RWPE1 (cell line): ENCODE results near the gene UAP1L1.

Source experiments
- CTCF ChIA-PET: fragments of 350-600 bp; sonication (Branson Sonifier 250); formaldehyde crosslinking; extraction: SDS; loops from one replicate; lab custom pipeline; 2021; lab: Yijun Ruan, JAX
- POLR2A ChIA-PET: fragments of 400-600 bp; formaldehyde crosslinking; extraction: SDS; loops from one replicate; lab custom pipeline; 2020; ENCODE audit warnings: antibody characterized with exemption; ENCODE audit not compliant: low non-redundant PET; lab: Yijun Ruan, JAX
- DNase-seq: peaks from one replicate; pipeline ENCODE4 v3.0.0; 2012; ENCODE audit warnings: low spot score
- H3K27ac ChIP-seq: fragments of 450-650 bp; 2 replicates; pipeline ENCODE4 v1.5.1; 2017
- TF ChIP-seq, protein P1 (sequence below): fragments of 450-650 bp; conservative IDR thresholded peaks from 2 replicates; pipeline ENCODE4 v1.5.1; 2017; ENCODE audit warnings: low read depth, mild to moderate bottlenecking

UAP1L1 gene

DNA sequence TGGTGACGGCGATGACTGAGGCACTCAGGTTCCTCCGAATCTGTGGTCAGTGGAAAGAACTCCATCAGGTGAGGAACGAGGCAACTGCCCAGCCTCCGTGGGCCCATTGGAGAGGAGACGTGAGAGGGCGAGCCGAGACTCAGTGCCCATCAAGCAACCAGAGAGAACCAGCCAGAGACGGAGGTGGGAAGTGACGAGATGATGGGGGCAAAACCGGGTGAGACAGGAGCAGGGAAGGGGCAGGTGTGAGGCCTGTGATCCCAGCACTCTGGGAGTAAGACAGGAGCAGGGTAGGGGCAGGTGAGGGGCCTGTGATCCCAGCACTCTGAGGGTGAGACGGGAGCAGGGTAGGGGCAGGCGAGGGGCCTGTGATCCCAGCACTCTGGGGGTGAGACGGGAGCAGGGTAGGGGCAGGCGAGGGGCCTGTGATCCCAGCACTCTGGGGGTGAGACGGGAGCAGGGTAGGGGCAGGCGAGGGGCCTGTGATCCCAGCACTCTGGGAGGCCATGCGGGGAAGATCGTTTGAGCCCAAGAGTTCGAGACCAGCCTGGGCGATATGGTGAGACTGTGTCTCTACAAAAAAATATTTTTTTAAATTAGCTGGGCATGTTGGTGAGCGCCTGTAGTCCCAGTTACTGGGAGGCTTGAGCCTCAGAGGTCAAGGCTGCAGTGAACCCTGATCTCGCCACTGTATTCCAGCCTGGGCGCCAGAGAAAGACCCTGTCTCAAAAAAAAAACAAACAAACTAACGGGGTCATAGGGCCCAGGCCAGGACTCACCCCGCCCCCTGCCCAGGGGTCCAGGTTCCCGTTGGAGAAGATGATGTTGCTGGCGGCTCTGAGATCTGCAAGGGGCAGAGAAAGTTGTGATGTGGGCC is 33.8 kb downstream of the UAP1L1 start:
- ChIA-PET POLR2A (no interaction called here), CTCF (no interaction called here)
- DNase-seq, result no peak
- peak overlapping the region; percentile 26 for H3K27ac ChIP-seq
- TF ChIP-seq, protein P1, sequence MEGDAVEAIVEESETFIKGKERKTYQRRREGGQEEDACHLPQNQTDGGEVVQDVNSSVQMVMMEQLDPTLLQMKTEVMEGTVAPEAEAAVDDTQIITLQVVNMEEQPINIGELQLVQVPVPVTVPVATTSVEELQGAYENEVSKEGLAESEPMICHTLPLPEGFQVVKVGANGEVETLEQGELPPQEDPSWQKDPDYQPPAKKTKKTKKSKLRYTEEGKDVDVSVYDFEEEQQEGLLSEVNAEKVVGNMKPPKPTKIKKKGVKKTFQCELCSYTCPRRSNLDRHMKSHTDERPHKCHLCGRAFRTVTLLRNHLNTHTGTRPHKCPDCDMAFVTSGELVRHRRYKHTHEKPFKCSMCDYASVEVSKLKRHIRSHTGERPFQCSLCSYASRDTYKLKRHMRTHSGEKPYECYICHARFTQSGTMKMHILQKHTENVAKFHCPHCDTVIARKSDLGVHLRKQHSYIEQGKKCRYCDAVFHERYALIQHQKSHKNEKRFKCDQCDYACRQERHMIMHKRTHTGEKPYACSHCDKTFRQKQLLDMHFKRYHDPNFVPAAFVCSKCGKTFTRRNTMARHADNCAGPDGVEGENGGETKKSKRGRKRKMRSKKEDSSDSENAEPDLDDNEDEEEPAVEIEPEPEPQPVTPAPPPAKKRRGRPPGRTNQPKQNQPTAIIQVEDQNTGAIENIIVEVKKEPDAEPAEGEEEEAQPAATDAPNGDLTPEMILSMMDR, result no peak

- DNase-seq, result no peak
- ChIA-PET POLR2A (no interaction called here), CTCF (interaction anchor here (0.6 to 1.1 kb wide), 3 partner anchors 48 to 125 kb away, joined by 3 to 5 read pairs (median 4); no protein-coding TSS in a partner anchor)
- TF ChIP-seq, protein P1, result no peak
- peak overlapping the region; percentile 26 for H3K27ac ChIP-seq
Observed at GRCh38 chr9:137111788-137112563, 34.7 kb downstream of the UAP1L1 start.

- TF ChIP-seq, protein P1, result no peak
- DNase-seq, result no peak
- ChIA-PET POLR2A (no interaction called here), CTCF (interaction anchor here (0.5 to 1.1 kb wide), 5 partner anchors 18 to 141 kb away, joined by 3 to 5 read pairs (median 4); no protein-coding TSS in a partner anchor)
- H3K27ac ChIP-seq, result peak overlapping the region; percentile 26
Observed at GRCh38 chr9:137112564-137113384, 35.5 kb downstream of the UAP1L1 start.

GRCh38 chr9:137113385-137114159 is 36.3 kb downstream of the UAP1L1 start:
- peak overlapping the region; percentile 2; the same call in 1 of the 2 replicates for H3K27ac ChIP-seq
- TF ChIP-seq, protein P1, result no peak
- ChIA-PET CTCF (interaction anchor here (0.5 to 1.1 kb wide), 3 partner anchors 17 to 141 kb away, joined by 3 to 5 read pairs (median 4); no protein-coding TSS in a partner anchor), POLR2A (interaction anchor here (1.0 kb wide), 1 partner anchor 127 kb away, joined by 4 read pairs; the partner anchor contains the start of gene TUBB4B)
- DNase-seq, result no peak

GRCh38 chr9:137114220-137114612 is 36.9 kb downstream of the UAP1L1 start:
- ChIA-PET CTCF (interaction anchor here (1.3 to 1.6 kb wide), 2 partner anchors 47 to 122 kb away, joined by 7 to 9 read pairs; no protein-coding TSS in a partner anchor), POLR2A (interaction anchor here (1.0 kb wide), 1 partner anchor 126 kb away, joined by 4 read pairs; the partner anchor contains the start of gene TUBB4B)
- no peak for DNase-seq
- H3K27ac ChIP-seq, result peak overlapping the region; percentile 59
- TF ChIP-seq, protein P1, result no peak
